ENCODE measurements around the gene TMEM259. TPM values are rescaled to one million over a fixed set of nuclear protein-coding genes. Genes with fewer than 3 reads are reported as not detected.

The TMEM259 gene
- total and polyA plus RNA-seq, 2 of the 8 experiments (the other 6 are each of a cell fraction or from before 2014, with no cell fraction given): 140 to 243 TPM

DNA sequence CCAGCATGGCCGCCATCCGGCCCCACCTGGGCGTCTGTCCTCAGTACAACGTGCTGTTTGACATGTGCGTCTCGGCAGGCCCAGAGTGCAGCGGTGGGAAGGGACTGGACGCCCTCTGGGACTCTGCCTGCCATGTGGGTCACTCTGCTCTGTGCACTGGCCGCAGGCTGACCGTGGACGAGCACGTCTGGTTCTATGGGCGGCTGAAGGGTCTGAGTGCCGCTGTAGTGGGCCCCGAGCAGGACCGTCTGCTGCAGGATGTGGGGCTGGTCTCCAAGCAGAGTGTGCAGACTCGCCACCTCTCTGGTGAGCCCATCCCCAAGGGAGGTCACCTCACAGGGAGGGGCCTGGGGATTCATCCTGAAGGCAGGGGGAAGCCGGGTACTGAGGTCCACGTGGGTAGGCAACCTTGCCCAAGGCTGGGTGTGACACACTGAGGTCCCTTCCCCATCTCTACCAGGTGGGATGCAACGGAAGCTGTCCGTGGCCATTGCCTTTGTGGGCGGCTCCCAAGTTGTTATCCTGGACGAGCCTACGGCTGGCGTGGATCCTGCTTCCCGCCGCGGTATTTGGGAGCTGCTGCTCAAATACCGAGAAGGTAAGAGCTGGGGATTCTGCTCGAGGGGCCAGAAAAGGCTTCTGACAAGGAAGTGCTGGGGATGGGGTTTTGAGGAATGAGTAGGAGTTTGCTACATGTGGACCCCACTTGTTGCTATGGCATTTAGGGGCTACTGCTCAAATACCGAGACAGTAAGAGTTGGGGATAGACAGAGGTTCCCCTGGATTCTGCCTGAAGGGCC lies 30.3 kb upstream of the TMEM259 start (continued):
- TF ChIP-seq JUN (IDR thresholded peaks at IDR 0.05; ENCODE audit: low read depth, low read length) (no peak), YY1 (IDR thresholded peaks at IDR 0.05; ENCODE audit: low read depth, low read length) (no peak), SP4 (IDR thresholded peaks at IDR 0.05; ENCODE audit: low read length) (no peak), POLR2AphosphoS5 (IDR thresholded peaks at IDR 0.05; ENCODE audit: low read depth, low read length) (no peak)

Data from H1 (cell line).